ENCODE results near the gene HSPB1. TPM values are rescaled to one million over a fixed set of nuclear protein-coding genes. Genes with fewer than 3 reads are reported as not detected.

HSPB1 gene
- total and polyA plus RNA-seq, 2 experiments from 2014 or later: 48.1 to 437 TPM

DNA sequence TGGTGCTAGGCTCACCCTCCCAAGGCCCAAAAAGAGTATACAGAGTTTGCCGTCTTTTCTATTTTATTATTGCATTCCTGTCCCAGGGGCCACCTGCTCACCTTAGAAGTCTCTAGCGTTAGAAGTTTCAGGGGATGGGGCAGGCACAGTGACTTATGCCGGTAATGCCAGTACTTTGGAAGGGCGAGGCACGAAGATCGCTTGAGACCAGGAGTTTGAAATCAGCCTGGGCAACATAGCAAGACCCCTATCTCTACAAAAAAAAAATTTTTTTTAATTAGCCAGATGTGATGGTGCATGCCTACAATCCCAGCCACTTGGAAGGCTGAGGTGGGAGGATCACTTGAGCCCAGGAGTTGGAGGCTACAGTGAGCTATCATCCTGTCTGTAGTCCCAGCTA is 30.3 kb upstream of the HSPB1 start:
- Mint-ChIP-seq H3K27ac (no peak overlapping the region), H3K27me3 (ENCODE audit: insufficient read depth, low read depth, poor library complexity) (peaks cover 21% of the 10 kb centered on the region), H3K9me3 (no peaks in the 10 kb centered on the region), H3K36me3 (ENCODE audit: low read depth) (no peaks in the 10 kb centered on the region; the same call in 2 of the 3 replicates), H3K4me3 (no peak overlapping the region), H3K4me1 (peaks cover 43% of the 10 kb centered on the region)
- no peak overlapping the region for H3K4me3 ChIP-seq
- no peak overlapping the region for H2AFZ ChIP-seq
- ATAC-seq (no peak), DNase-seq (ENCODE audit: low spot score) (no peak)
- H4K20me1 ChIP-seq (replicated peaks; ENCODE audit: insufficient read depth): no peaks in the 10 kb centered on the region
- no peak overlapping the region for H3K27ac ChIP-seq (ENCODE audit: low read depth)
- H3K4me1 ChIP-seq (ENCODE audit: insufficient read depth): peaks cover 39% of the 10 kb centered on the region
- H3K36me3 ChIP-seq (ENCODE audit: insufficient read depth): no peaks in the 10 kb centered on the region
- H3K4me2 ChIP-seq: no peak overlapping the region
- H3F3A ChIP-seq (replicated peaks; ENCODE audit: low read depth): peaks cover 7% of the 10 kb centered on the region; the same call in 1 of the 2 replicates
- H3K27me3 ChIP-seq (ENCODE audit: insufficient read depth): no peaks in the 10 kb centered on the region
- TF ChIP-seq EZH2 (IDR thresholded peaks at IDR 0.05; ENCODE audit: low read depth, unreplicated experiment): no peak
- TF ChIP-seq, protein P1, sequence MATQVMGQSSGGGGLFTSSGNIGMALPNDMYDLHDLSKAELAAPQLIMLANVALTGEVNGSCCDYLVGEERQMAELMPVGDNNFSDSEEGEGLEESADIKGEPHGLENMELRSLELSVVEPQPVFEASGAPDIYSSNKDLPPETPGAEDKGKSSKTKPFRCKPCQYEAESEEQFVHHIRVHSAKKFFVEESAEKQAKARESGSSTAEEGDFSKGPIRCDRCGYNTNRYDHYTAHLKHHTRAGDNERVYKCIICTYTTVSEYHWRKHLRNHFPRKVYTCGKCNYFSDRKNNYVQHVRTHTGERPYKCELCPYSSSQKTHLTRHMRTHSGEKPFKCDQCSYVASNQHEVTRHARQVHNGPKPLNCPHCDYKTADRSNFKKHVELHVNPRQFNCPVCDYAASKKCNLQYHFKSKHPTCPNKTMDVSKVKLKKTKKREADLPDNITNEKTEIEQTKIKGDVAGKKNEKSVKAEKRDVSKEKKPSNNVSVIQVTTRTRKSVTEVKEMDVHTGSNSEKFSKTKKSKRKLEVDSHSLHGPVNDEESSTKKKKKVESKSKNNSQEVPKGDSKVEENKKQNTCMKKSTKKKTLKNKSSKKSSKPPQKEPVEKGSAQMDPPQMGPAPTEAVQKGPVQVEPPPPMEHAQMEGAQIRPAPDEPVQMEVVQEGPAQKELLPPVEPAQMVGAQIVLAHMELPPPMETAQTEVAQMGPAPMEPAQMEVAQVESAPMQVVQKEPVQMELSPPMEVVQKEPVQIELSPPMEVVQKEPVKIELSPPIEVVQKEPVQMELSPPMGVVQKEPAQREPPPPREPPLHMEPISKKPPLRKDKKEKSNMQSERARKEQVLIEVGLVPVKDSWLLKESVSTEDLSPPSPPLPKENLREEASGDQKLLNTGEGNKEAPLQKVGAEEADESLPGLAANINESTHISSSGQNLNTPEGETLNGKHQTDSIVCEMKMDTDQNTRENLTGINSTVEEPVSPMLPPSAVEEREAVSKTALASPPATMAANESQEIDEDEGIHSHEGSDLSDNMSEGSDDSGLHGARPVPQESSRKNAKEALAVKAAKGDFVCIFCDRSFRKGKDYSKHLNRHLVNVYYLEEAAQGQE (IDR thresholded peaks at IDR 0.05; ENCODE audit: unreplicated experiment): no peak
- TF ChIP-seq, protein P2, sequence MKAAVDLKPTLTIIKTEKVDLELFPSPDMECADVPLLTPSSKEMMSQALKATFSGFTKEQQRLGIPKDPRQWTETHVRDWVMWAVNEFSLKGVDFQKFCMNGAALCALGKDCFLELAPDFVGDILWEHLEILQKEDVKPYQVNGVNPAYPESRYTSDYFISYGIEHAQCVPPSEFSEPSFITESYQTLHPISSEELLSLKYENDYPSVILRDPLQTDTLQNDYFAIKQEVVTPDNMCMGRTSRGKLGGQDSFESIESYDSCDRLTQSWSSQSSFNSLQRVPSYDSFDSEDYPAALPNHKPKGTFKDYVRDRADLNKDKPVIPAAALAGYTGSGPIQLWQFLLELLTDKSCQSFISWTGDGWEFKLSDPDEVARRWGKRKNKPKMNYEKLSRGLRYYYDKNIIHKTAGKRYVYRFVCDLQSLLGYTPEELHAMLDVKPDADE (IDR thresholded peaks at IDR 0.05): no peak
- TF ChIP-seq ZNF114 (CRISPR knock-in tag; IDR thresholded peaks at IDR 0.05): no peak
- TF ChIP-seq JUNB (IDR thresholded peaks at IDR 0.05; ENCODE audit: unreplicated experiment): no peak
- TF ChIP-seq POLR2AphosphoS5 (IDR thresholded peaks at IDR 0.05; ENCODE audit: low read depth): no peak
- no peak for TF ChIP-seq EZH2phosphoT487 (IDR thresholded peaks at IDR 0.05; ENCODE audit: unreplicated experiment)
- no peak for TF ChIP-seq STAT1 (IDR thresholded peaks at IDR 0.05; ENCODE audit: unreplicated experiment)
- no peaks in the 10 kb centered on the region for H3K79me2 ChIP-seq (replicated peaks; ENCODE audit: insufficient read depth)
- H3K9me2 ChIP-seq (ENCODE audit: insufficient read depth): no peaks in the 10 kb centered on the region

DNA sequence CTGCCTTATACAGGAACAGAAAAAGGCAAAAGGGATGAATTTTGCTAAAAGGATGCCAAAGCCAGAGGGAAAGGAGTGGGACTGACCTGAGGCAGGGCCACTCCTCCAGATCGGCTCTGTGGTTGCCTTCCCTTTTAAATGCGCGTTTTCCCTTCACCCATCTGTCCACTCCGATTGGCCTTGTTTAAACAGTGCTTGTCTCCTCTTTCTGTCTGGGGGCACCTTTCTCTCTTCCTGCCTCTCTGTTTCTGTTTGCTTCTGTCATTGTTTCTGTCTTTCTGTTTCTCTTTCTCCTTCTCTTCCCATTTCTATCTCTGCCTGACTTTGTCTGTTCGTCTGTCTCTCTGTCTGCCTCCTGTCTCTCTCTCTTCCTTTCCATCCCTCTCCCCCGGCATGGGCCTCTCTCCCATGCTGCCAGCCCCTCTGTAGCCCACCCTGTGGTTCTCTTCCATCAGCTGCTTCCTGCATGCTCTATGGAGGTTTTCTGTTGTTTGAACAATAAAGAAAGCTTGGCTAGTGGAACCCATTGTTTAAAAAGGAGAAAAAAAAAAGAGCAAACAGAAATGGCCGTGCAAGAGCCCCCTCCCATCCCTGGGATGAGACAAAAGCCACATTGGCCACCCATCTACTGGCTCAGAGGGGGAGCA is 29.5 kb upstream of the HSPB1 start:
- peak overlapping the region; percentile 14; the same call in 2 of the 3 replicates for H3K4me3 Mint-ChIP-seq
- H4K20me1 ChIP-seq (replicated peaks; ENCODE audit: insufficient read depth): no peaks in the 10 kb centered on the region
- no peaks in the 10 kb centered on the region for H3K9me2 ChIP-seq (ENCODE audit: insufficient read depth)
- DNase-seq (ENCODE audit: low spot score) (peak; percentile 38), ATAC-seq (peak; percentile 29)
- peak overlapping the region; percentile 52; the same call in 1 of the 2 replicates for H3K27ac ChIP-seq (ENCODE audit: low read depth)
- no peaks in the 10 kb centered on the region; the same call in 2 of the 3 replicates for H3K36me3 Mint-ChIP-seq (ENCODE audit: low read depth)
- H3K27me3 Mint-ChIP-seq (ENCODE audit: insufficient read depth, low read depth, poor library complexity): peaks cover 22% of the 10 kb centered on the region
- no peak overlapping the region for H3K27ac Mint-ChIP-seq
- H3K4me3 ChIP-seq: peak overlapping the region; percentile 41; the same call in 1 of the 2 replicates
- peak overlapping the region; percentile 76 for H2AFZ ChIP-seq
- H3K36me3 ChIP-seq (ENCODE audit: insufficient read depth): no peaks in the 10 kb centered on the region
- H3F3A ChIP-seq (replicated peaks; ENCODE audit: low read depth): 0 out of 2 replicates have a peak, but pooled peaks cover 7% of the 10 kb centered on the region
- peaks cover 39% of the 10 kb centered on the region for H3K4me1 ChIP-seq (ENCODE audit: insufficient read depth)
- peaks cover 41% of the 10 kb centered on the region for H3K4me1 Mint-ChIP-seq
- H3K9me3 Mint-ChIP-seq: no peaks in the 10 kb centered on the region
- no peaks in the 10 kb centered on the region for H3K79me2 ChIP-seq (replicated peaks; ENCODE audit: insufficient read depth)
- 0 out of 2 replicates have a peak, but pooled peaks cover 4% of the 10 kb centered on the region for H3K27me3 ChIP-seq (ENCODE audit: insufficient read depth)
- H3K4me2 ChIP-seq: peak overlapping the region; percentile 77
- no peak for TF ChIP-seq POLR2AphosphoS5 (IDR thresholded peaks at IDR 0.05; ENCODE audit: low read depth)
- no peak for TF ChIP-seq EZH2 (IDR thresholded peaks at IDR 0.05; ENCODE audit: low read depth, unreplicated experiment)
- TF ChIP-seq, protein P2 (IDR thresholded peaks at IDR 0.05): no peak
- no peak for TF ChIP-seq CREB1 (CRISPR knock-in tag; IDR thresholded peaks at IDR 0.05; ENCODE audit: low read depth)
- TF ChIP-seq JUNB (IDR thresholded peaks at IDR 0.05; ENCODE audit: unreplicated experiment): no peak
